DMS53 treated with DMSO at 0.1 percent for 48 hours (cell line): ENCODE data around the gene ETS1.

ENCODE experiments used
- DNase-seq: peaks from one replicate; lab custom pipeline; 2025; ENCODE audit not compliant: unreplicated experiment; lab: John Stamatoyannopoulos, UW

Gene ETS1

GRCh38 chr11:128521682-128522054, 65.7 kb downstream of the ETS1 start:
- no peak for DNase-seq

- DNase-seq: no peak
These were observed 66.3 kb downstream of the ETS1 start for GRCh38 chr11:128520888-128521681.

GRCh38 chr11:128520206-128520887, 67.0 kb downstream of the ETS1 start:
- no peak for DNase-seq

- no peak for DNase-seq
These were observed 68.0 kb downstream of the ETS1 start for GRCh38 chr11:128519338-128519737.

- no peak for DNase-seq
These were observed 68.7 kb downstream of the ETS1 start for GRCh38 chr11:128518493-128519207.

- no peak for DNase-seq
These were observed 69.7 kb downstream of the ETS1 start for GRCh38 chr11:128517451-128518230.

GRCh38 chr11:128516886-128517285, 70.5 kb downstream of the ETS1 start:
- DNase-seq: no peak

GRCh38 chr11:128515826-128516778, 71.3 kb downstream of the ETS1 start:
- DNase-seq: no peak

- DNase-seq: no peak
These were observed 72.3 kb downstream of the ETS1 start for GRCh38 chr11:128515086-128515485.

- no peak for DNase-seq
These were observed 73.3 kb downstream of the ETS1 start for GRCh38 chr11:128513915-128514681.

GRCh38 chr11:128512474-128512996, 74.8 kb downstream of the ETS1 start:
- no peak for DNase-seq

GRCh38 chr11:128511712-128512111, 75.6 kb downstream of the ETS1 start:
- no peak for DNase-seq

GRCh38 chr11:128509621-128510389, 77.6 kb downstream of the ETS1 start:
- DNase-seq: no peak

GRCh38 chr11:128508770-128509510, 78.4 kb downstream of the ETS1 start:
- peak; percentile 23 for DNase-seq

GRCh38 chr11:128507936-128508335, 79.4 kb downstream of the ETS1 start:
- DNase-seq: no peak

GRCh38 chr11:128506999-128507611, 80.3 kb downstream of the ETS1 start:
- DNase-seq: no peak

GRCh38 chr11:128506356-128506755, 81.0 kb downstream of the ETS1 start:
- DNase-seq: no peak
